Inflammatory macrophage (primary cell): Measurements from ENCODE around the gene GRIK5.
A peak's percentile ranks its signal among the peaks of the same experiment; 100 is the strongest.

ENCODE experiments used
- DNase-seq, 2 donors: peaks; one replicate each; pipeline ENCODE4 v3.0.0-alpha.2; 2020 to 2022

GRIK5 gene

DNA sequence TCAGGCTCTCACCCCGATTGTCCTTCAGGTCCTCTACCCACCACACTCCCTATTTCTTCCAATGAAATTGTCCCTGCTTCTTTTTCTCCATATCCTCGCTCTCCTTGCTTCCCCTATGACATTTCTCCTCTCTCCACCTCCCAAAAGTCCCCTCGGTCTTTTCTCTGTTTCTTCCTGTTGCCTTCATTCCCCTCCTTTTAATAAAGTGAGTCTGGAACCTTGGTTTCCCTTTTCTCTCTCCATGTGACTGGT, 5.3 kb upstream of the GRIK5 start:
- DNase-seq, result peak in 1 of 2 donors; percentile 43

GRCh38 chr19:42074513-42075363, 4.7 kb upstream of the GRIK5 start:
- peak in 1 of 2 donors; percentile 63 for DNase-seq

- no peak for DNase-seq
These were observed 1.2 kb upstream of the GRIK5 start for GRCh38 chr19:42071247-42071646.

DNA sequence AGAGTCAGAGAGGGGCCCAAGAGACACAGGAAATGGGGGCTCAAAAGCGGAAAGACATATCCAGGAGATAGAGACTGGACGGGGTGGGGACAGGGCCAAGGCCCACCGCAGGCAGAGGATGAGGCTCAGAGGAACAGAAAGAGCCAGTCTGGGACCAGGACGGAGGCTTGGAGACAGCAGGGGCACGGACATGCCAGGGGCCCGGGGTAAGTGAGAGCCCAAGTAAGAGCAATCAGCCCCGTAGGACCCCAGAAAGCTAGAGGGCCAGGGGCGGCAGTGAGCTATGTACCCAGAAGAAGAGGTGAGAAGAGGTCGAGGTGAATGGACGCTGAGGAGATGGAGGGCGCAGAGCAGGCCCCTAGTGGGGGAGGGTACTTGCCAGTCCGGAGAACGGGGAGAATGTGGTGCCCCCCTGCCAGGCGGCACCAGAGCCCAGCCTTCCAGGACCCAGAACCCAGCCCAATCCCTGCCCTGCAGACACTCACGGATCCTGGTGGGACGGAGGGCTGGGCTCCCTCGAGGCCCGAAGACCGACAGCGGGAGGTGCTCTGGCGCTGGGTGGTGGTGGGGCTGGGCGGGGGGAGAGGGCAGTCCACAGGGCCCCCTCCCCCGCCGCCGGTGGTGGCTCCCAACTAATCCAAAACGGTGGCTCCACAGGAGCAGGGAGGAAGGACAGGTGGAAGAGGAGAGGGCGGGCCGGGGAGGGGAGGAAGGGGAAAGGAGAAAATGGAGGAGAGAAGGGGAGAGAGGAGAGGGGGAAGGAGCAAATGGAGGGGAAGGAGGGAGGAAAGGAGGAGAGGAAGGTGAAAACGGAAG, 1.0 kb downstream of the GRIK5 start:
- no peak for DNase-seq

- no peak for DNase-seq
These were observed 1.6 kb downstream of the GRIK5 start for GRCh38 chr19:42068361-42068755.

DNA sequence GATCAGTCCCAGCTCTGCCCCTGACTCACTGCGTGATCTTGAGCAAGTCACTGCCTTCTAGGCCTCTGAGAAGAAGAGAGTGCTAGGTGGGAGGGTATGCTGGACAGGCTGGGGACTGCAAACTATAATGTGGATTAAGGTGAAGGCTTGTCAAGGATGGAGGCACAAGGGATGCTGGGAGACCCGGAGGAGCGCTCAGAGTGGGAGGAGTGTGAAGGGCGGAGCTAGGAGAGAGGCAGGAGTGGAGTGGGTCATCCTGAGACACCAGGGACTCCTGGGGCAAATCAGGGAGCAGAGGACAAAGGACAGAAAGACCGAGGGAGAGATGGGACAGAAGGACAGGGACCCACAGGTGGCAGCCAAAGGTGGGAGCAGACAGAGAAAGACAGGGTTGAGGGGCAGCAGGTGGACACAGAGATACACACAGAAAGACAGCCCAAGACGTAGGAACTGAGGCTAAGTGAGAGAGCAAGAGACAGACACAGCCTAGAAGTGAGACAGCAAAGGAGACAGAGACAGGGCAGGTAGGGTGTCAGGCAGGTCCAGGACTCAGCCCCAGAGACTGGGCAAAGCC, 2.6 kb downstream of the GRIK5 start:
- no peak for DNase-seq

DNA sequence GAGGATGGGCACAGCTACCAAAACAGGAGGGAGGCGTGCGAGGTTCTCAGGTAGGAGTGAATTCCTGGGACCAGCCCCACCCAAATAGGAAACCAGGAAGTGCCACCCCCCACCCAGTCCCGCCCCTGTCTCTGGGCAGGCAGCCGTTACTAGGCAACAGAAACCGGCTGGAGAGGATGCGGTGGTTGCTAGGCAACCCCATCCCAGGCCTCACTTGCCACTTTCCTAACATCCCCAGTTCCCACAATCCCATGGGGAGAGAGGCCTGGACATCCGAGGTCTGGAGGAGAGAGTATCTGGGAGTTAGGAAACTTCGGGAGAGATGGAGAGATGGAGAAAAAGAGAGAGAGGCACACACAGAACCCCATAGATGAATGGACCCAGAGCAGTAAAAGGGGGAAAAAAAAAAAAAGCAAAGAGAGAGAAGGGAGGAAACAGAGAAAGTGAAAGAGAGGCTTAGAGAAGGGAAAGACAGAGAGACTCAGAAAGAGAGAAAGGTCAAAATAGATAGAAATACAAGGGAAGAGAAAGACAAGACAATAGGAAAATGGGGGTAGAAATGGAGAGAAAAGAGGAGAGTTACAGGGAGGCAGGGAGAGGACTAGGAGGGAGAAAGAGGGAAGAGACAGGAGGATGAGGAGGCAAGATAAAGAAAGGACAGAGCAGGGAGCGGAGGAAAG, 3.8 kb downstream of the GRIK5 start:
- DNase-seq, result peak in 1 of 2 donors; percentile 7

DNA sequence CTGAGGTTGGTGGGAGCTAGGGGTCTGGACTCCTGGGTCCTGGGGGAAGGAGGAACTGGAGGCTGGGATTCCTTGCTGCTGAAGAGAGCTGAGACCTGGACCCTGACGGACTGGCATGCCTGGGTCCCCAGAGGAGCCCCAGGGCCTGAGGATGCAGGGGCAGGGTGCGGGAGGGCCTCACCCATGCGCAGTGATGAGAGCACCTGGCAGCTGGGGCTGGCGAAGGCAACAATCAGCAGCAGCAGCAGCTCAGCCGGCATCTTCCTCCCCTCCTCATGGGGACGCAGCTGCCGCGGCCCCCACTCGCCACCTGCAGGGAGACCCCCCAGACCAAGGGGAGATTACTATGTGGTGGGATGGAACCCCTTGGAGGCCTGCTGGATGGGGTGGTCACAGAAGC, 4.5 kb downstream of the GRIK5 start:
- DNase-seq, result no peak

GRCh38 chr19:42065051-42065450, 5.0 kb downstream of the GRIK5 start:
- DNase-seq, result no peak

DNA sequence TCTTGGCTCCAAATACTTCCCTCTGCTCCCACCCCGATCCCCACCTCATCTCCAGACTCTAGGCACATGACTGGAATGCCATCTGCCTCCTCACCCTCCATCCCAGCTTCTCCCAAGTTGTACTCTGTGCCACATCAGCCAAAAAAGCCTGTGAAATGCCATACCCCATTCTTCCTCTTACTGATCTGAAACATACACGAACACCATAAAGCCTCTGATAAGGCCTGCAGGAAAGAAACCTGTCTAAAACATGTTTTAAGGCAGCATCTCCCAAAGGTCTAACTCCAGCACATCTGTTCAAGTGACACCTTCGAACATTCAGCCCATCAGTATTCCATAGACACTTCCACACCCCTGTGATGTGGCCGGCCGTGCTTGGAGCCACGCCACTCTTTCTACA, 5.6 kb downstream of the GRIK5 start:
- no peak for DNase-seq

- DNase-seq, result no peak
These were observed 7.6 kb downstream of the GRIK5 start for GRCh38 chr19:42062381-42062780.

GRCh38 chr19:42060117-42060516, 9.9 kb downstream of the GRIK5 start:
- DNase-seq, result no peak

DNA sequence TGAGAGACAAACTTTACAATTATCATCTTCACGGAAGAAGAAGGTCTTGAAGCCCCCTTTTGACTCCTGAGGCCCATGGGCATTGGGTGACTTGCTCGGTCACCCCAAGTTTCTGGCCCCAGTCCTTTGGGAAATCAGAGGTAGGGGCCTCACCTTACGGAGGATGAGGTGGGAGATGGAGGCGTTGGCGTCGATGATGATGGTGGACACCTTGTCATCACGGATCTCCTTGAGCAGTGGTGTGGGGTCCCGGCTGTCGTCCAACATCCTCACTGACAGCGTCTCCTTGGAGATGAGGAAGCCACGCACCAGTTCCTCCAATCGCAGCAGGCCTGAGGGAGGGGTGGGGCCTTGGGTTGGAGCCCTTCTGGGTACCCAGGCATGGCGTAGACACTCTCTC, 10.8 kb downstream of the GRIK5 start:
- no peak for DNase-seq

GRCh38 chr19:42057846-42058245, 12.2 kb downstream of the GRIK5 start:
- DNase-seq, result no peak

GRCh38 chr19:42054205-42054604, 15.8 kb downstream of the GRIK5 start:
- DNase-seq, result no peak

DNA sequence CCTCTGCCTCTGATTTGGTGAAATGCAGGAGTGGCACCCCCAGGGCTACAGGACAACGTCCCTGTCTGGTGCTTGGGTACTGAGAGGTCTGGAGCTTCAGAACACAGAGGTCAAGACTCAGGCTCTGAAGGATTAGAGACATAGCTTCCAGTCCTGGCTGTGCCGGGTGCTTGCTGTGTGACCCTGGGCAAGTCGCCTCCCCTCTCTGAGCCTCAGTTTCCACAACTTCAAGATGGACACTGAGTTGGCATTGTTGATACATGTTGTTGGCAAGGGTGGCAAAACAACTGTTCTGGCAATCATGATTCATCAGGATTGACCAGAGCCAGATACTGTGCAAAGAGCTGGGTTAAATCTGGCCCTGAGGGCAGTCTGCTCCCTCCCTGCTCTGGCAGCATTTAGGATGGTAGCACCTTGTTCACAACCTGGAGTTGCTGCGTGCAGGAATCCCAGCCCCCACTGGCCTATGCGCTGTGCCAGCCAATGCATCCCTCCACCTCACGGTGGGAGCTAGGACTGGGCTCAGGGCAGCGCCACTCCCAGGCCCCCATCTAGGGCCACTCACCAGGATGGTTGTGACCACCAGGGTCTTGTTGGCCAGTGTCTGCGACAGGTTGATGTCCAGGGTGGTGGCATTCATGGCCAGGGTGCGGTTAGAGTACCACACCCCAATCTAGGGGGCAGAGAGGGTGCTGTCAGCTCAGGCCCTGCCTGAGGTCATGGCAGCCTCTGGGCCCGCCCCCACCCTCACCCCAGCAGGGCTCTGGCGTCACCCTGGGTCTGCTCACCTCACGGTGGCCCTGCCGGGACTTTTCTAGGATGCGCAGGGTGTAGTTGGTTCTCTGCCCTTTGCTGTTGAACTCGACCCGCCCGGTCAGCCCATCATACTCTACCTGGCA, 16.7 kb downstream of the GRIK5 start:
- DNase-seq, result no peak

GRCh38 chr19:42052241-42052863, 17.7 kb downstream of the GRIK5 start:
- no peak for DNase-seq

DNA sequence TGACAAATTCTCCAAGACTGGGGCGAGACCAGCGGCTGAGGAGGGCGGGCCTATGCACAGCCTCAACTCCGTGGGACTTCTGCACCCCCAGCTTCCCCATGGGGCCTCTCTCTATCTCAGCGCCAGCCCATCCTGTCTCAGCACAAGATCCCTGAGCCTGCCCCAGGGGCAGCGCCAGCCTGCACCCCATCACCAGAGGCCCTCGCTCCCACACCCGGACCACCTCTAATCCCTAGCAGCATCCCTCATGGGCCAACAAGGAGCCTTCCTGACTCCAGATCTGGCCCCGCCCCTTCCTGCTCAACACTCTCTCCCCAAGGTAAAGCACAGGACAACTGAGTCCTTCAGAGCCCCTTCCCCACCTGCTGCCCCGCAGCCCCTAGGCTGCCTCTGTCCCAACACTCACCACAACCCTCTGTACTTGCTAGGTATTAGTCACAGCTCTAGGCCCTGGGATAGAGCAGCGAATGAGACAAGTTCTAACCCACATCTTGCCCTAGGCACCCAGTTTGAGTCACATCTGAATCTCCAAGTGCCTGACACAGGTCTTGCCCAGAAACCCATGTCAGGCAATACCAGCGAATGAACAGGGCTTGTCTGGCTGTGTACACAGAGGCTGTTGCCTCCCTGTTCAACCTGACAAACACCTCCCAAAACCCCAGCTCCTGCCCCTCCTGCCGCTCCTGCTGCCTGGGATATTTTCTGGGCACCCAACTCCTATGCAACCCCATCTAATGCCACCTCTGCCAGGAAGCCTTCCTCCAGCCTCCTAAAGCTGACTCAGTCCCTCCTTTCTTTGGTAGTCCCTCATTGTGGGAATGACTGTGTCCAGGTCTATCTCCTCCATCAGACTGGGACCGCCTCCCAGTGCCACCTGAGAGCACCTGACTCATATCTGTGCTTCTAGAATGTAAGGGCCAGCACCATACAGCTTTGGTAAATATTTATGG, 18.6 kb downstream of the GRIK5 start:
- no peak for DNase-seq

DNA sequence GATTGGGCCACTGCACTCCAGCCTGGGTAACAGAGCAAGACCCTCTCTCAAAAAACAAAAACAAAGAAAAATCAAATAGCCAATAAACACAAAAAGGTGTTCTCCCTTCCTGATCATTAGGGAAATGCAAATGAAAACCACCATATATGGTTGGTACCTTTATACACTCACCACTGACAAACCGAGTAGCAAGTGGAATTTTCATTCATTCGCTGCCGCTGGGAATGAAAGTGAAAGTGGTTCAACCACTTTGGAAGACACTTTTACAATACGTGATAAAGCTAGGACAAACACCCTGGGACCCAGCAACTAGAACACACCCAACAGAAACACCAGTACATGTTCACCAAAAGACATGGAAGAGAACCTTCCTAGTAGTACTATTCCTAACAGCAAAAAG, 21.0 kb downstream of the GRIK5 start:
- no peak for DNase-seq

GRCh38 chr19:42045575-42045974, 24.4 kb downstream of the GRIK5 start:
- DNase-seq, result no peak
